HTERT RPE-1 (cell line): ENCODE results near the gene CD81.

Experiments used
- in situ Hi-C: fragments of 300-500 bp; cut with MboI; formaldehyde crosslinking; loops from 4 replicates; pipeline ENCODE4 v1.14.3; 2020; ENCODE audit warnings: low sequenced_read_pairs

CD81 gene

GRCh38 chr11:2388431-2389376, 11.6 kb downstream of the CD81 start:
- in situ Hi-C loops, result no loop called here

GRCh38 chr11:2389377-2390026, 12.4 kb downstream of the CD81 start:
- in situ Hi-C loops, result no loop called here

- in situ Hi-C loops, result no loop called here
These were observed 13.1 kb downstream of the CD81 start for GRCh38 chr11:2390091-2390724.

- in situ Hi-C loops, result no loop called here
These were observed 13.6 kb downstream of the CD81 start for GRCh38 chr11:2390725-2391151.

- in situ Hi-C loops, result no loop called here
These were observed 14.3 kb downstream of the CD81 start for GRCh38 chr11:2391181-2391975.

- in situ Hi-C loops, result no loop called here
These were observed 15.3 kb downstream of the CD81 start for GRCh38 chr11:2392241-2392959.

GRCh38 chr11:2393111-2393868, 16.2 kb downstream of the CD81 start:
- in situ Hi-C loops, result no loop called here

GRCh38 chr11:2393941-2394817, 17.1 kb downstream of the CD81 start:
- in situ Hi-C loops, result no loop called here

- in situ Hi-C loops, result no loop called here
These were observed 17.7 kb downstream of the CD81 start for GRCh38 chr11:2394818-2395105.

- in situ Hi-C loops, result no loop called here
These were observed 18.2 kb downstream of the CD81 start for GRCh38 chr11:2395211-2395730.

- in situ Hi-C loops, result no loop called here
These were observed 18.7 kb downstream of the CD81 start for GRCh38 chr11:2395856-2396255.

GRCh38 chr11:2396471-2396870, 19.4 kb downstream of the CD81 start:
- in situ Hi-C loops, result no loop called here

- in situ Hi-C loops, result no loop called here
These were observed 19.9 kb downstream of the CD81 start for GRCh38 chr11:2397005-2397404.

- in situ Hi-C loops, result no loop called here
These were observed 21.7 kb downstream of the CD81 start for GRCh38 chr11:2398664-2399355.

GRCh38 chr11:2399488-2400068, 22.5 kb downstream of the CD81 start:
- in situ Hi-C loops, result no loop called here

GRCh38 chr11:2400069-2400761, 23.1 kb downstream of the CD81 start, which contains the start of gene TSSC4:
Gene TSSC4 (plus strand): TSS chr11:2400750. CDS start chr11:2402634, 1,884 bp downstream.
- in situ Hi-C loops, result no loop called here
